Trophoblast cell (in vitro differentiated cells and primary cell): ENCODE data around the gene GFPT2.

Experiments used
- DNase-seq, 2 donors: peaks; one replicate each; pipeline ENCODE4 v3.0.0-alpha.2; 2016
- H2AFZ ChIP-seq: 2 replicates; pipeline ENCODE4 v1.6.1; 2013; ENCODE audit warnings: low read length, moderate library complexity, mild to moderate bottlenecking; ENCODE audit not compliant: insufficient read depth, poor library complexity
- H2AK5ac ChIP-seq: 2 replicates; pipeline ENCODE4 v1.6.1; 2013; ENCODE audit warnings: mild to moderate bottlenecking, low read length
- H2BK120ac ChIP-seq: 2 replicates; pipeline ENCODE4 v1.6.1; 2013; ENCODE audit warnings: low read length, mild to moderate bottlenecking, moderate library complexity; ENCODE audit not compliant: insufficient read depth, poor library complexity
- H2BK12ac ChIP-seq: 2 replicates; pipeline ENCODE4 v1.6.1; 2013; ENCODE audit warnings: mild to moderate bottlenecking, low read length, moderate library complexity
- H2BK5ac ChIP-seq: 2 replicates; pipeline ENCODE4 v1.6.1; 2013; ENCODE audit warnings: low read length, low read depth, moderate library complexity, mild to moderate bottlenecking; ENCODE audit not compliant: poor library complexity
- H3K14ac ChIP-seq: 2 replicates; pipeline ENCODE4 v1.6.1; 2013; ENCODE audit warnings: mild to moderate bottlenecking, low read length
- H3K18ac ChIP-seq: 2 replicates; pipeline ENCODE4 v1.6.1; 2013; ENCODE audit warnings: mild to moderate bottlenecking, low read length
- H3K23ac ChIP-seq: 2 replicates; pipeline ENCODE4 v1.6.1; 2013; ENCODE audit warnings: low read length
- H3K27ac ChIP-seq: 2 replicates; pipeline ENCODE4 v1.5.1; 2013; ENCODE audit warnings: low read depth, mild to moderate bottlenecking, inconsistent platforms, low read length, moderate library complexity
- H3K27me3 ChIP-seq: 2 replicates; pipeline ENCODE4 v1.6.1; 2013; ENCODE audit warnings: inconsistent platforms, mild to moderate bottlenecking, low read length, moderate library complexity; ENCODE audit not compliant: insufficient read depth
- H3K36me3 ChIP-seq, 2 experiments: 1 replicate in 1 of 2; 2 replicates in 1 of 2; pipeline ENCODE4 v1.6.1; 2013; ENCODE audit warnings: low read length in 2 of 2, mild to moderate bottlenecking in 2 of 2, moderate library complexity in 1 of 2; ENCODE audit not compliant: insufficient read depth in 2 of 2, control insufficient read depth in 1 of 2
- H3K4ac ChIP-seq: 2 replicates; pipeline ENCODE4 v1.6.1; 2013; ENCODE audit warnings: low read depth, mild to moderate bottlenecking, low read length, moderate library complexity
- H3K4me1 ChIP-seq, 2 experiments: 1 replicate in 1 of 2; 2 replicates in 1 of 2; pipeline ENCODE4 v1.6.1; 2013; ENCODE audit warnings: low read length in 2 of 2, mild to moderate bottlenecking in 2 of 2, moderate library complexity in 1 of 2; ENCODE audit not compliant: insufficient read depth in 2 of 2, control insufficient read depth in 1 of 2
- H3K4me2 ChIP-seq: 2 replicates; pipeline ENCODE4 v1.6.1; 2013; ENCODE audit warnings: inconsistent platforms, mild to moderate bottlenecking, low read length, moderate library complexity
- H3K4me3 ChIP-seq: 2 replicates; pipeline ENCODE4 v1.5.1; 2013; ENCODE audit warnings: mild to moderate bottlenecking, low read depth, low read length, inconsistent platforms
- H3K79me1 ChIP-seq: one replicate; pipeline ENCODE4 v1.6.1; 2013; ENCODE audit warnings: low read length
- H3K79me2 ChIP-seq: 2 replicates; pipeline ENCODE4 v1.6.1; 2013; ENCODE audit warnings: low read length, mild to moderate bottlenecking; ENCODE audit not compliant: control insufficient read depth, insufficient read depth, poor library complexity
- H3K9ac ChIP-seq: 2 replicates; pipeline ENCODE4 v1.6.1; 2013; ENCODE audit warnings: mild to moderate bottlenecking, low read length
- H3K9me3 ChIP-seq: 2 replicates; pipeline ENCODE4 v1.6.1; 2013; ENCODE audit warnings: low read depth, mild to moderate bottlenecking, control low read depth, inconsistent platforms, low read length; ENCODE audit not compliant: insufficient read depth
- H4K12ac ChIP-seq: 2 replicates; pipeline ENCODE4 v1.6.1; 2013; ENCODE audit warnings: low read depth, mild to moderate bottlenecking, low read length, moderate library complexity
- H4K8ac ChIP-seq: 2 replicates; pipeline ENCODE4 v1.6.1; 2013; ENCODE audit warnings: low read depth, mild to moderate bottlenecking, low read length, moderate library complexity
- H4K91ac ChIP-seq: one replicate; pipeline ENCODE4 v1.6.1; 2013; ENCODE audit warnings: low read depth, mild to moderate bottlenecking, low read length, moderate library complexity
- WGBS: extraction: QIAGEN DNeasy Blood & Tissue Kit; methylation state at CpG from one replicate; pipeline ENCODE4 v1.1.7; 2013; ENCODE audit warnings: missing lambda C conversion rate; ENCODE audit not compliant: insufficient read length, insufficient coverage; ENCODE audit errors: extremely low coverage; 5-methylcytosine and 5-hydroxymethylcytosine counted together

The GFPT2 gene

GRCh38 chr5:180382926-180383325, 29.8 kb upstream of the GFPT2 start:
- H4K8ac ChIP-seq = no peak overlapping the region
- H3K4ac ChIP-seq = no peak overlapping the region
- H4K12ac ChIP-seq = no peak overlapping the region
- no peak overlapping the region for H2AK5ac ChIP-seq
- H3K14ac ChIP-seq = no peak overlapping the region
- H3K27me3 ChIP-seq = no peaks in the 10 kb centered on the region
- H3K79me1 ChIP-seq = no peaks in the 10 kb centered on the region
- no peak overlapping the region for H3K18ac ChIP-seq
- H4K91ac ChIP-seq = no peak overlapping the region
- H3K23ac ChIP-seq = no peak overlapping the region
- H3K79me2 ChIP-seq = no peaks in the 10 kb centered on the region
- no peak overlapping the region for H3K4me3 ChIP-seq
- H2BK12ac ChIP-seq = no peak overlapping the region
- no peak overlapping the region for H2BK120ac ChIP-seq
- no peak overlapping the region for H3K9ac ChIP-seq
- no peaks in the 10 kb centered on the region for H3K36me3 ChIP-seq
- no peaks in the 10 kb centered on the region for H3K4me1 ChIP-seq
- H3K9me3 ChIP-seq = no peaks in the 10 kb centered on the region
- H3K4me2 ChIP-seq = no peak overlapping the region
- no peak overlapping the region for H2BK5ac ChIP-seq
- H2AFZ ChIP-seq = no peak overlapping the region
- H3K27ac ChIP-seq = no peak overlapping the region
- DNase-seq = no peak
- WGBS = no CpG with 5 or more reads among the region's 8 CpGs

- H2BK12ac ChIP-seq = no peak overlapping the region
- no peak overlapping the region for H3K18ac ChIP-seq
- no peaks in the 10 kb centered on the region for H3K9me3 ChIP-seq
- H4K8ac ChIP-seq = no peak overlapping the region
- DNase-seq = no peak
- no peak overlapping the region for H2AK5ac ChIP-seq
- H4K91ac ChIP-seq = no peak overlapping the region
- H3K23ac ChIP-seq = no peak overlapping the region
- no peak overlapping the region for H3K9ac ChIP-seq
- H2AFZ ChIP-seq = no peak overlapping the region
- H2BK120ac ChIP-seq = no peak overlapping the region
- no peak overlapping the region for H3K4ac ChIP-seq
- H3K4me2 ChIP-seq = no peak overlapping the region
- H3K14ac ChIP-seq = no peak overlapping the region
- H4K12ac ChIP-seq = no peak overlapping the region
- H3K79me2 ChIP-seq = no peaks in the 10 kb centered on the region
- H3K27me3 ChIP-seq = no peaks in the 10 kb centered on the region
- no peaks in the 10 kb centered on the region for H3K4me1 ChIP-seq
- no peaks in the 10 kb centered on the region for H3K79me1 ChIP-seq
- no peak overlapping the region for H2BK5ac ChIP-seq
- no peak overlapping the region for H3K27ac ChIP-seq
- H3K36me3 ChIP-seq = no peaks in the 10 kb centered on the region
- H3K4me3 ChIP-seq = no peak overlapping the region
- no CpG with 5 or more reads among the region's 13 CpGs for WGBS
These were observed 28.8 kb upstream of the GFPT2 start for GRCh38 chr5:180381851-180382480.

GRCh38 chr5:180381428-180381827, 28.3 kb upstream of the GFPT2 start:
- Histone ChIP-seq H3K14ac (no peak overlapping the region), H3K27ac (no peak overlapping the region), H3K79me1 (no peaks in the 10 kb centered on the region), H3K4ac (no peak overlapping the region), H3K9me3 (no peaks in the 10 kb centered on the region), H3K18ac (no peak overlapping the region), H3K4me2 (no peak overlapping the region), H2BK5ac (no peak overlapping the region), H3K9ac (no peak overlapping the region), H3K36me3 (no peaks in the 10 kb centered on the region), H4K8ac (no peak overlapping the region), H2BK120ac (no peak overlapping the region), H2BK12ac (no peak overlapping the region), H3K23ac (no peak overlapping the region), H2AFZ (no peak overlapping the region), H3K4me3 (no peak overlapping the region), H3K27me3 (no peaks in the 10 kb centered on the region), H3K79me2 (no peaks in the 10 kb centered on the region), H4K12ac (no peak overlapping the region), H3K4me1 (no peaks in the 10 kb centered on the region), H2AK5ac (no peak overlapping the region), H4K91ac (no peak overlapping the region)
- WGBS = no CpG with 5 or more reads among the region's 4 CpGs
- DNase-seq = no peak

- Histone ChIP-seq H3K23ac (no peak overlapping the region), H3K4me1 (no peaks in the 10 kb centered on the region), H3K18ac (no peak overlapping the region), H3K4me2 (no peak overlapping the region), H3K27me3 (no peaks in the 10 kb centered on the region), H3K36me3 (no peaks in the 10 kb centered on the region), H3K79me2 (no peaks in the 10 kb centered on the region), H3K14ac (no peak overlapping the region), H4K91ac (no peak overlapping the region), H2BK5ac (no peak overlapping the region), H2AFZ (no peak overlapping the region), H3K9ac (no peak overlapping the region), H3K27ac (no peak overlapping the region), H2AK5ac (no peak overlapping the region), H3K79me1 (no peaks in the 10 kb centered on the region), H3K9me3 (no peaks in the 10 kb centered on the region), H3K4me3 (no peak overlapping the region), H4K8ac (no peak overlapping the region), H3K4ac (no peak overlapping the region), H2BK12ac (no peak overlapping the region), H4K12ac (no peak overlapping the region), H2BK120ac (no peak overlapping the region)
- no CpG with 5 or more reads among the region's 15 CpGs for WGBS
- no peak for DNase-seq
These were observed 27.7 kb upstream of the GFPT2 start for GRCh38 chr5:180380856-180381255.
